K562 (cell line): ENCODE data around the gene PPP2R1B. TPM values are rescaled to one million over a fixed set of nuclear protein-coding genes. Genes with fewer than 3 reads are reported as not detected.

Source experiments
- ATAC-seq: fragments of 200-7000 bp; cut with Tn5 transposase; 3 replicates; pipeline ENCODE4 v1.9.1; 2020; ENCODE audit warnings: moderate library complexity
- BruUV-seq: library from RNA; stranded (reverse); fragments of 400-500 nt; replicated peaks from 2 replicates; lab custom pipeline; 2021; lab: Mats Ljungman, UMichigan
- CTCF ChIA-PET: fragments of 300-600 bp; formaldehyde crosslinking; extraction: SDS; loops from one replicate; lab custom pipeline; 2021; ENCODE audit warnings: low intra/inter-chr PET ratio; lab: Yijun Ruan, JAX
- POLR2A ChIA-PET: fragments of 300-600, 350-650 bp; sonication (Branson Sonifier 250); formaldehyde crosslinking; extraction: SDS; loops from one replicate; lab custom pipeline; 2021; ENCODE audit warnings: antibody characterized with exemption, inconsistent platforms; lab: Yijun Ruan, JAX
- DNase-seq, 4 experiments: peaks; one replicate each; pipeline versions ENCODE4 v3.0.0 to v3.0.0-alpha.2; 2011 to 2018; ENCODE audit warnings: low spot score in 3 of 4, mixed read lengths in 3 of 4; ENCODE audit errors: extremely low read depth in 1 of 4
- FAIRE-seq: peaks from 2 replicates; lab custom pipeline; 2011; peaks lifted over from hg19 to GRCh38; lab: Jason Lieb, UNC
- H2AFZ ChIP-seq: 2 replicates; pipeline ENCODE4 v1.6.0; 2011; ENCODE audit warnings: low read depth, low read length, control low read depth, inconsistent platforms
- H3K27ac ChIP-seq: fragments of 200-600 bp; 3 replicates; pipeline ENCODE4 v1.8.0; 2011; ENCODE audit warnings: low read depth, mild to moderate bottlenecking, control low read depth, inconsistent platforms, low read length, moderate library complexity, mixed read lengths; ENCODE audit errors: extremely low read depth
- H3K27me3 ChIP-seq, 2 experiments: fragments of 300-600 bp in 1 of 2; 2 replicates in 1 of 2; 3 replicates in 1 of 2; pipeline versions ENCODE4 v1.6.0 to v1.8.0; 2011; ENCODE audit warnings: inconsistent platforms in 2 of 2, low read length in 2 of 2, mild to moderate bottlenecking in 1 of 2, mixed read lengths in 1 of 2, moderate library complexity in 1 of 2; ENCODE audit not compliant: control insufficient read depth in 2 of 2, insufficient read depth in 2 of 2
- H3K36me3 ChIP-seq: fragments of 300-600 bp; 3 replicates; pipeline ENCODE4 v1.8.0; 2011; ENCODE audit warnings: mild to moderate bottlenecking, low read length, inconsistent platforms; ENCODE audit not compliant: control insufficient read depth, insufficient read depth
- H3K4me1 ChIP-seq, 2 experiments: fragments of 200-600 bp in 1 of 2; replicated peaks in 1 of 2; 2 replicates in 1 of 2; 3 replicates in 1 of 2; pipeline versions ENCODE4 v1.5.1 to v1.8.0; 2011; ENCODE audit warnings: inconsistent platforms in 2 of 2, low read length in 2 of 2, mild to moderate bottlenecking in 1 of 2, mixed read lengths in 1 of 2, moderate library complexity in 1 of 2; ENCODE audit not compliant: control insufficient read depth in 2 of 2, insufficient read depth in 2 of 2
- H3K4me2 ChIP-seq: 2 replicates; pipeline ENCODE4 v1.6.1; 2011; ENCODE audit warnings: low read length, control low read depth, inconsistent platforms, mixed read lengths; ENCODE audit not compliant: insufficient read depth
- H3K4me3 ChIP-seq: fragments of 200-600 bp; sonication (generic), shearing (Covaris generic); 2 replicates; pipeline ENCODE4 v1.5.1; 2016; ENCODE audit warnings: control low read depth, inconsistent platforms
- H3K79me2 ChIP-seq: fragments of 200-600 bp; 3 replicates; pipeline ENCODE4 v1.8.0; 2011; ENCODE audit warnings: low read length, inconsistent platforms; ENCODE audit not compliant: control insufficient read depth, insufficient read depth
- H3K9ac ChIP-seq, 2 experiments: 2 replicates each; pipeline versions ENCODE4 v1.6.0 to v1.6.1; 2011; ENCODE audit warnings: low read depth in 2 of 2, low read length in 2 of 2, control low read depth in 1 of 2, inconsistent platforms in 1 of 2, mild to moderate bottlenecking in 1 of 2, mixed read lengths in 1 of 2; ENCODE audit not compliant: insufficient read depth in 1 of 2
- H3K9me1 ChIP-seq: one replicate; pipeline ENCODE4 v1.6.0; 2011; ENCODE audit warnings: inconsistent platforms, mild to moderate bottlenecking, low read length, moderate library complexity; ENCODE audit not compliant: control insufficient read depth, insufficient read depth
- H3K9me3 ChIP-seq: replicated peaks from 2 replicates; pipeline ENCODE4 v1.5.1; 2011; ENCODE audit warnings: low read depth, low read length, inconsistent platforms; ENCODE audit not compliant: control insufficient read depth, insufficient read depth
- H4K20me1 ChIP-seq: replicated peaks from 2 replicates; pipeline ENCODE4 v1.6.1; 2011; ENCODE audit warnings: low read length, inconsistent platforms, mixed read lengths; ENCODE audit not compliant: control insufficient read depth, insufficient read depth
- E2F5 ChIP-seq: sonication (generic); formaldehyde crosslinking; IDR thresholded peaks from 2 replicates; pipeline ENCODE4 v1.8.0; 2022; ENCODE audit warnings: mild to moderate bottlenecking, missing genetic modification reagents
- PHF8 ChIP-seq: fragments of 200-600 bp; sonication (generic); IDR thresholded peaks from 2 replicates; pipeline ENCODE4 v1.6.1; 2012; ENCODE audit warnings: mixed run types, mild to moderate bottlenecking, inconsistent platforms, low read length, moderate library complexity, borderline replicate concordance
- PRPF4 ChIP-seq: fragments of 200-400 bp; formaldehyde crosslinking; IDR thresholded peaks from one replicate; pipeline ENCODE4 v1.6.1; 2017; ENCODE audit warnings: low read length, low read depth, mild to moderate bottlenecking; ENCODE audit not compliant: insufficient read depth, poor library complexity, severe bottlenecking
- RNF219 ChIP-seq: fragments of 250-450 bp; sonication (Bioruptor Pico); IDR thresholded peaks from 2 replicates; pipeline ENCODE4 v1.5.0; 2022; ENCODE audit warnings: mild to moderate bottlenecking
- SMARCB1 ChIP-seq: IDR thresholded peaks from 2 replicates; pipeline ENCODE4 v1.6.1; 2011; ENCODE audit warnings: improper control_type of control experiment, low read depth; ENCODE audit not compliant: insufficient read length
- SUPT5H ChIP-seq: fragments of 450-650 bp; IDR thresholded peaks from 2 replicates; pipeline ENCODE4 v1.6.1; 2016
- TAF9B ChIP-seq: fragments of 450-650 bp; IDR thresholded peaks from 2 replicates; pipeline ENCODE4 v1.6.1; 2018; ENCODE audit warnings: mild to moderate bottlenecking; ENCODE audit not compliant: partially characterized antibody
- TCFL5 ChIP-seq: fragments of 250-450 bp; sonication (Bioruptor Pico); conservative IDR thresholded peaks from 2 replicates; pipeline ENCODE4 v1.6.1; 2021; ENCODE audit warnings: mild to moderate bottlenecking, moderate library complexity, matching md5 sums
- THRB ChIP-seq: fragments of 450-650 bp; formaldehyde crosslinking; conservative IDR thresholded peaks from 2 replicates; pipeline ENCODE4 v1.4.0; 2022; ENCODE audit warnings: mild to moderate bottlenecking, missing genetic modification characterization
- YY1 ChIP-seq, 3 experiments: IDR thresholded peaks; 2 replicates each; pipeline ENCODE4 v1.6.1; 2011; ENCODE audit warnings: low read length in 2 of 3, mild to moderate bottlenecking in 2 of 3, moderate library complexity in 2 of 3, borderline replicate concordance in 1 of 3, control low read depth in 1 of 3, low read depth in 1 of 3; ENCODE audit not compliant: insufficient read depth in 3 of 3, insufficient replicate concordance in 2 of 3, control insufficient read depth in 1 of 3, insufficient read length in 1 of 3; ENCODE audit errors: extremely low read depth in 1 of 3
- ZNF785 ChIP-seq: fragments of 250-450 bp; sonication (Bioruptor Pico); IDR thresholded peaks from 2 replicates; pipeline ENCODE4 v1.4.0; 2020; ENCODE audit warnings: mild to moderate bottlenecking
- WGBS: fragments of 100-300 bp; shearing (Covaris generic); methylation state at CpG from one replicate; pipeline ENCODE4 v1.1.6; 2016; ENCODE audit warnings: low coverage, mixed read lengths; ENCODE audit not compliant: insufficient coverage; ENCODE audit errors: missing lambda C conversion rate; 5-methylcytosine and 5-hydroxymethylcytosine counted together
- in situ Hi-C: fragments of 300-500 bp; cut with MboI; formaldehyde crosslinking; loops from 4 replicates; pipeline ENCODE4 v1.15.0; 2018; ENCODE audit warnings: inconsistent platforms, mixed read lengths
- intact Hi-C: fragments of 100-400 bp; cut with micrococcal nuclease; formaldehyde crosslinking; loops from 2 replicates; pipeline ENCODE4 v1.14.2; 2022
- polyA plus RNA-seq, 8 experiments: library from polyadenylated mRNA; depleted of rRNA in 4 of 8; stranded (reverse) in 5 of 8; unstranded in 3 of 8; fragments of >200 nt; fragmentation: Nextera tagmentation in 2 of 8; fragmentation: Illumina TruSeq in 1 of 8; extraction: Ambion mirVana in 2 of 8; extraction: Trizol in 1 of 8; gene quantifications; 2 replicates each; pipeline versions ENCODE4 v1.2.1 to v1.2.3, GENCODE V29; 2011 to 2014; ENCODE audit warnings: inconsistent platforms in 1 of 8, missing spikeins in 1 of 8
- total RNA-seq, 7 experiments: library from RNA; depleted of rRNA in 6 of 7; stranded (reverse); fragments of >200 nt in 6 of 7; fragmentation: Illumina TruSeq in 2 of 7; extraction: Trizol in 2 of 7; gene quantifications; 2 replicates each; pipeline versions ENCODE4 v1.2.1 to v1.2.3, GENCODE V29; 2011 to 2021; ENCODE audit warnings: low replicate concordance in 1 of 7
- TF ChIP-seq, protein P1 (sequence below): sonication (generic); formaldehyde crosslinking; IDR thresholded peaks from 2 replicates; pipeline ENCODE4 v1.8.0; 2022; ENCODE audit warnings: mild to moderate bottlenecking, missing genetic modification reagents

Gene PPP2R1B
- total and polyA plus RNA-seq, 9 of the 15 experiments (the other 6 are each of a cell fraction or from before 2014, with no cell fraction given) = 24.6 to 68.5 (median 39.8) TPM

GRCh38 chr11:111808834-111809233 lies 42.6 kb upstream of the PPP2R1B start:
- no peak overlapping the region for H2AFZ ChIP-seq
- 88% methylated on average over 2 of the region's 2 CpGs for WGBS
- peaks cover 20% of the 10 kb centered on the region; the same call in 2 of the 3 replicates for H3K36me3 ChIP-seq
- no peaks in the 10 kb centered on the region for H3K9me1 ChIP-seq
- CTCF ChIA-PET = no interaction called here
- in situ Hi-C loops (no loop called here), intact Hi-C loops (no loop called here)
- no peaks in the 10 kb centered on the region for H4K20me1 ChIP-seq
- no peaks in the 10 kb centered on the region for H3K27me3 ChIP-seq
- no peaks in the 10 kb centered on the region for H3K9me3 ChIP-seq
- BruUV-seq = no TSS peak
- H3K4me3 ChIP-seq = no peak overlapping the region
- H3K4me1 ChIP-seq = no peaks in the 10 kb centered on the region
- H3K79me2 ChIP-seq = no peaks in the 10 kb centered on the region
- H3K4me2 ChIP-seq = no peak overlapping the region
- H3K27ac ChIP-seq = no peak overlapping the region
- DNase-seq (no peak), ATAC-seq (no peak), FAIRE-seq (no peak)
- peak overlapping the region in 1 of 2 experiments; percentile 43; a peak in 1 of 4 replicates for H3K9ac ChIP-seq
- POLR2A ChIA-PET = no interaction called here
- TF ChIP-seq THRB (CRISPR knock-in tag) (no peak), SUPT5H (no peak), YY1 (IDR thresholded peaks at IDR 0.05; ENCODE audit: borderline replicate concordance in 1 of 3, control insufficient read depth in 1 of 3, extremely low read depth in 1 of 3, insufficient read depth in 3 of 3, insufficient read length in 1 of 3, insufficient replicate concordance in 2 of 3, low read depth in 1 of 3, low read length in 2 of 3) (no peak), RNF219 (CRISPR knock-in tag) (no peak), SMARCB1 (no peak), E2F5 (no peak), PHF8 (no peak), ZNF785 (CRISPR knock-in tag) (no peak), TCFL5 (CRISPR knock-in tag) (no peak), TAF9B (no peak), PRPF4 (no peak)
- TF ChIP-seq, protein P1, sequence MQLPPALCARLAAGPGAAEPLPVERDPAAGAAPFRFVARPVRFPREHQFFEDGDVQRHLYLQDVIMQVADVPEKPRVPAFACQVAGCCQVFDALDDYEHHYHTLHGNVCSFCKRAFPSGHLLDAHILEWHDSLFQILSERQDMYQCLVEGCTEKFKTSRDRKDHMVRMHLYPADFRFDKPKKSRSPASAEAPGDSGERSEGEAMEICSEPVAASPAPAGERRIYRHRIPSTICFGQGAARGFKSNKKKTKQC (CRISPR knock-in tag) = no peak
